GM19193 (cell line): ENCODE data around the gene ERVK3-1.
A peak's percentile ranks its signal among the peaks of the same experiment; 100 is the strongest.

Source experiments
- POLR2A ChIP-seq: IDR thresholded peaks from 4 replicates; pipeline ENCODE4 v1.6.1; 2011; ENCODE audit not compliant: insufficient read depth, insufficient read length; ENCODE audit errors: extremely low read depth

ERVK3-1 gene, protein sequence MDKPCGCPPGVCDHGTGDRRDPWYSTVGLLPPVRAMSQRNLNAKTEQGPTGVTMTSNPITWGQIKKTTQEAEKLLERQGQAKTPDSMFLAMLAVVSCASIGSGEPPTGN

GRCh38 chr19:58305065-58305931 is at the start of gene ERVK3-1:
Gene ERVK3-1 (plus strand): TSS chr19:58305377. CDS start chr19:58312169, 6,792 bp downstream.
- TF ChIP-seq POLR2A: peak; percentile 97

DNA sequence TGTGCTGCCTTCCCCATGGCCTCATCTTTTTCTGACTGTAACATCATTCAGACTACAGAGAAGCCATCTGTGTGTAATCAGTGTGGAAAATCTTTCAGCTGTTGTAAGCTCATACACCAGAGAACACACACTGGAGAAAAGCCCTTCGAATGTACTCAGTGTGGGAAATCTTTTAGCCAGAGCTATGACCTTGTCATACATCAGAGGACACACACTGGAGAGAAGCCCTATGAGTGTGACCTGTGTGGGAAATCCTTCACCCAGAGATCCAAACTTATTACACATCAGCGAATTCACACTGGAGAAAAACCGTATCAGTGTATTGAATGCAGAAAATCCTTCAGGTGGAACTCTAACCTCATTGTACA is 43.6 kb upstream of the ERVK3-1 start:
- TF ChIP-seq POLR2A: no peak

DNA sequence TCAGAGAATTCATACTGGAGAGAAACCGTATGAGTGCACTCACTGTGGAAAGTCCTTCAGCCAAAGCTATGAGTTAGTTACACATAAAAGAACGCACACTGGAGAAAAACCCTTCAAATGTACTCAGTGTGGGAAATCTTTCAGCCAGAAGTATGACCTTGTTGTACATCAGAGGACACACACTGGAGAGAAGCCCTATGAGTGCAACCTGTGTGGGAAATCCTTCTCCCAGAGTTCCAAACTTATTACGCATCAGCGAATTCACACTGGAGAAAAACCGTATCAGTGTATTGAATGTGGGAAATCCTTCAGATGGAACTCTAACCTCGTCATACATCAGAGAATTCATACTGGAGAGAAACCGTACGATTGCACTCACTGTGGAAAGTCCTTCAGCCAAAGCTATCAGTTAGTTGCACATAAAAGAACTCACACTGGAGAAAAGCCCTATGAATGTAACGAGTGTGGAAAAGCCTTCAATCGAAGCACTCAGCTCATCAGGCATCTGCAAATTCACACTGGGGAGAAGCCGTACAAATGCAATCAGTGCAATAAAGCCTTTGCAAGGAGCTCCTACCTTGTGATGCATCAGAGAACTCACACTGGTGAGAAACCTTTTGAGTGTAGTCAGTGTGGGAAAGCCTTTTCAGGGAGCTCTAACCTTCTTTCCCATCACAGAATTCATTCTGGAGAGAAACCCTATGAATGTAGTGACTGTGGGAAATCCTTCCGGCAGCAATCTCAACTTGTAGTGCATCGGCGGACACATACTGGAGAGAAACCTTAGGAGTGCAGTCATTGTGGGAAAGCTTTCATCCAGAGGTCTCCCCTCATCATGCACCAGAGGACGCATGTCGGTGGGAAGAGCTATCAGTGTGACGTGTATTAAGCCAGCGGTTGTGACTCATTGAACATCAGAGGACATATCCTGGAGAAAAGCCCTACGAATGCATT is 42.9 kb upstream of the ERVK3-1 start:
- no peak for TF ChIP-seq POLR2A

DNA sequence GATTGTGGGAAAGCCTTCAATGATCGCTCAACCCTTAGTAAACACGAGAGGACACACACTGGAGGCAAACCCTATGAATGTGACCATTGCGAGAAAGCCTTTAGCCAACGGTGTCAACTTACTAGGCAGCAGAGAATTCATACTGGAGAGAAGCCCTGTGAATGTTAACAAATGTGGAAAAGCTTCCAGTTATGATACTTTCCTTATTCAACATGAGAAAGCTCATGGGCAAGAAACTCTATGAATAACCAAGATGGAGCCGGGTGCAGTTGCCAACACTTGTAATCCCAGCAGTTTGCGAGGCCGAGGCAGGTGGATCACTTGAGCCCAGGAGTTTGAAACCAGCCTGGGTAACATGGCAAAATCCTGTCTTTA is 42.3 kb upstream of the ERVK3-1 start:
- no peak for TF ChIP-seq POLR2A

DNA sequence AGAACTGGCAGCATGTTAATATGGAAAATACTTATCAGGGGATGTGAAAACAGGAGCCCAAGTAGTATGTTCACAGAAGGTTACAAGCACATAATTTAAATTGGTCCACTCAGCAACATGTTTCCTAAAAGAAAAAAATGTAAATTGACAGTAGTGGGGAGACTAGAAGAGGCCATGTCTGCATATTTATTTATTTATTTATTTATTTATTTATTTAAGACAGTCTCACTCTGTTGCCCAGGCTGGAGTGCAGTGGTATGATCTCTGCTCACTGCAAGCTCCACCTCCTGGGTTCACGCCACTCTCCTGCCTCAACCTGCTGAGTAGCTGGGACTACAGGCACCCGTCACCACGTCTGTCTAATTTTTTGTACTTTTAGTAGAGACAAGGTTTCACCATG is 40.1 kb upstream of the ERVK3-1 start:
- no peak for TF ChIP-seq POLR2A

DNA sequence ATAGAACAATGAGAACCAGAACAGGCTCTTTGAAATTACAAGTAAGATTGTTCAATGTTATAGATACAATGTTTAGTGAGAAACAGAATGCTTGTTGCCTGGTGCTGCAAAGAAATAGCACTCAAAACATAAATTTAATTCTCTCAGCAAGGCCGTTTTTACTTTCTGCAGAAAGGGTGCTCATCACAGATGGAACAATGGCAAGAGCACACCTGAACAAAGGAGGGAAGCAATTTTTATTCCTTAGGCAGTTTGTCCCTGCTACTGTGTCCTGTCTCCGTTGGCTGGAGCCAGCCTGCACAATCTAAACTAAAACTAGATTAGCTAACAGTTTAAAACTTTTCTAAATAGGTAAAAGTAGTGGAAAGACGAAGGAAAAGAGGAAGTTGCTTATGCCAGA is 36.8 kb upstream of the ERVK3-1 start:
- TF ChIP-seq POLR2A: no peak

DNA sequence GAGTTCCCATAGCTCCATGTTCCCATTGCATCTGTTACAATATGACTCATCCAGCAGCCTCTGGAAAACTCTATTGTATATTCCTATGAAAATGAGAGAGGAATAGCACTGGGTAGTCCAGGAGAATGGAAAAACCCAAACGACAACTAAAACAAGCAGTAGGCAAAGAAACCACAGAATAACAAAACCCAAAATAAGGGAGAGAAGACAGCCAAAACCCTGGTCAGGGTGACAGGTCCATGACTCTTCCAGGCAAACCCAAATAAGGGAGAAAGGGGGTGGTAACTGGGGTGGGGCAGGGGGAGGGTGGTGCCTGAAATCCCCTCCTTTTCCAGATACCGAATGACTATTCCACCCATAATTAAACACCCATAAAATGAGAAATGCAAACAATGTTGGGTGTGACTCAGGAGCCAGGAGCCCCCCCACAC is 30.4 kb upstream of the ERVK3-1 start:
- no peak for TF ChIP-seq POLR2A

- no peak for TF ChIP-seq POLR2A
Observed at GRCh38 chr19:58275564-58275963, 29.6 kb upstream of the ERVK3-1 start.

DNA sequence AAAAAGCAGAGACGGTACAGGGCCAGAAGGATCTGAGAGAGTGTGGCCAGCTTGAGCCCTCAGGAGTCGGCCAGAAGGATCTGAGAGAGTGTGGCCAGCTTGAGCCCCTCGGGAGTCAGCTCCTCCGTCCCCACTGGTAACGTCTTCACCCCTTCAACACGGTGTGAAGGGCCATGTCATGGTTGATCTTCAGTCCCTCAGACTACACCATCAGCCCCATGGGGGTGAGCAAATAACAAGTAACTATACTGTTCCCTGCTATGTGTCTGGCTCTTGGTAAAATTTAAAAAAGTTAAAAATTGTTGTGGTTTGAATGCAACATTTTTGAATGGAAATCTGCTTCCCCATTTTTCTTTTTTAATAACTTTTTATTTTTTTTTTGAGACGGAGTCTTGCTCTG is 28.0 kb upstream of the ERVK3-1 start:
- TF ChIP-seq POLR2A: no peak

- TF ChIP-seq POLR2A: no peak
Observed at GRCh38 chr19:58277748-58278540, 27.2 kb upstream of the ERVK3-1 start.

DNA sequence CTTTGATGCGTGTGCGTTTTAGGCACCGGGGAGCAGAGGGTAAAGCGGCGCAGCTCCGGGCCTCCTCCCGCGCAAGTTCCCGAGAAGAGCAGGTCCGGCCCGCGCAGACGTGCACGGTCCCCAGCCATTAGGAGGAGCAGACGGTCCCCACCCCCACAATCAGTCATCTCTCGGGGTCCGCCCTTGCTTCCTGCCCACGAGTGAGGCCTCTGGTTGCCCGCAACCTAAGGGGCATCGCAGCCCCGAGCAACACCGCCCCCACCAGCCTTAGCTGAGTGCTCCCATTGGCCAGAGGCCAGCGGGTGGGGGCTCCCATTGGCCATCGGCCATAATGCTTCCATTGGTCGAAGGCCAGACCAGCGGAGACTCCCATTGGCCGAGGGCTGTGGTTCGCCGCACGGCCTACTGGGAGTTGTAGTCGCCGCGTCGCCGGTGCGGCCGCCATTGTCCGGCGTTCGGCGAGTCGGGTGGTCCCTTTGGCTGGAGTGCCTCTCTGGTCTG is 26.6 kb upstream of the ERVK3-1 start, which contains the start of gene ZNF8:
Gene ZNF8, plus strand, starts transcription at position 415 of the 501 bp plus-strand sequence. CDS start 127 bp downstream, outside the sequence.
- TF ChIP-seq POLR2A: peak; percentile 85

- TF ChIP-seq POLR2A: no peak
Observed at GRCh38 chr19:58279042-58279924, 25.9 kb upstream of the ERVK3-1 start.

DNA sequence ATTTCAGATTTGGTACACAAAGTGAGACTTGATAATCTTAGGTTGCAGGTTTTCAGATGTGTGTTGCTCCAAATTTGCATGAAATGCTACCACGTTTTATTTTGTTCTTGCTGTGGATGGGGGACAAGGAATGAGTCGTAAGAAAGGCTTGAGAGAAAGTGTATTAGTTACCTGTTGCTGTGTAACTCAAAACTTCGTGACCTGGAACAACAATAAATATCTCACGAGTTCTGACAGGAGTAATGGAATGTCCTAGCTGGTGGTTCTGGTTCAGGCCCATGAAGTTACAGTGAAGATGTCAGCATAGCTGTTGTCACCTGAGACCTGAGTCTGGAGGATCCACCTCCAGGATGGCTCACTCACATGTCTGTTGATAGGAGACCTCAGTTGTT is 25.3 kb upstream of the ERVK3-1 start:
- TF ChIP-seq POLR2A: no peak

- no peak for TF ChIP-seq POLR2A
Observed at GRCh38 chr19:58284199-58284598, 21.0 kb upstream of the ERVK3-1 start.

DNA sequence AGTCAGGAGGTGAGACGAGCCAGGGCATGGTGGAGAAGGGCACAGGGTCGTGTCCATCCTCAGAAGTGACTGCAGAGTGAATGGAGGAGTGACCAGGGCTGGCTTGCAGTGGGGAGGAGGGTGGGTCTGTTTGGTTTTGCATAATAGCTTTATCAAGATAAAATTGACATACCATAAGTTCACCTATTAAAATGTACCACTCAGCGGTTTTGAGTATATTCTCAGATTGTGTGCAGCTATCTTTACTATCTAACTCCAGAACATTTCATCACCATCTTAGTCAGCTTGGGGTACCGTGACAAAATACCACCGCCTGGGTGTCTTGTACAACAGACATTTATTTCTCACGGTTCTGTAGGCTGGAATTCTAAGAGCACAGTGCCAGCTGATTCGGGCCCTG is 13.2 kb upstream of the ERVK3-1 start:
- TF ChIP-seq POLR2A: no peak
